K562 (cell line): Measurements from ENCODE around the gene MFSD12. TPM values are rescaled to one million over a fixed set of nuclear protein-coding genes. Genes with fewer than 3 reads are reported as not detected.

Experiments used
- ATAC-seq: fragments of 200-7000 bp; cut with Tn5 transposase; 3 replicates; pipeline ENCODE4 v1.9.1; 2020; ENCODE audit warnings: moderate library complexity
- BruUV-seq: library from RNA; stranded (reverse); fragments of 400-500 nt; replicated peaks from 2 replicates; lab custom pipeline; 2021; lab: Mats Ljungman, UMichigan
- CTCF ChIA-PET: fragments of 300-600 bp; formaldehyde crosslinking; extraction: SDS; loops from one replicate; lab custom pipeline; 2021; ENCODE audit warnings: low intra/inter-chr PET ratio; lab: Yijun Ruan, JAX
- POLR2A ChIA-PET: fragments of 300-600, 350-650 bp; sonication (Branson Sonifier 250); formaldehyde crosslinking; extraction: SDS; loops from one replicate; lab custom pipeline; 2021; ENCODE audit warnings: antibody characterized with exemption, inconsistent platforms; lab: Yijun Ruan, JAX
- DNase-seq, 4 experiments: peaks; one replicate each; pipeline versions ENCODE4 v3.0.0 to v3.0.0-alpha.2; 2011 to 2018; ENCODE audit warnings: low spot score in 3 of 4, mixed read lengths in 3 of 4; ENCODE audit errors: extremely low read depth in 1 of 4
- FAIRE-seq: peaks from 2 replicates; lab custom pipeline; 2011; peaks lifted over from hg19 to GRCh38; lab: Jason Lieb, UNC
- H2AFZ ChIP-seq: 2 replicates; pipeline ENCODE4 v1.6.0; 2011; ENCODE audit warnings: low read depth, low read length, control low read depth, inconsistent platforms
- H3K27ac ChIP-seq: fragments of 200-600 bp; 3 replicates; pipeline ENCODE4 v1.8.0; 2011; ENCODE audit warnings: low read depth, mild to moderate bottlenecking, control low read depth, inconsistent platforms, low read length, moderate library complexity, mixed read lengths; ENCODE audit errors: extremely low read depth
- H3K27me3 ChIP-seq, 2 experiments: fragments of 300-600 bp in 1 of 2; 2 replicates in 1 of 2; 3 replicates in 1 of 2; pipeline versions ENCODE4 v1.6.0 to v1.8.0; 2011; ENCODE audit warnings: inconsistent platforms in 2 of 2, low read length in 2 of 2, mild to moderate bottlenecking in 1 of 2, mixed read lengths in 1 of 2, moderate library complexity in 1 of 2; ENCODE audit not compliant: control insufficient read depth in 2 of 2, insufficient read depth in 2 of 2
- H3K36me3 ChIP-seq: fragments of 300-600 bp; 3 replicates; pipeline ENCODE4 v1.8.0; 2011; ENCODE audit warnings: mild to moderate bottlenecking, low read length, inconsistent platforms; ENCODE audit not compliant: control insufficient read depth, insufficient read depth
- H3K4me1 ChIP-seq, 2 experiments: fragments of 200-600 bp in 1 of 2; replicated peaks in 1 of 2; 2 replicates in 1 of 2; 3 replicates in 1 of 2; pipeline versions ENCODE4 v1.5.1 to v1.8.0; 2011; ENCODE audit warnings: inconsistent platforms in 2 of 2, low read length in 2 of 2, mild to moderate bottlenecking in 1 of 2, mixed read lengths in 1 of 2, moderate library complexity in 1 of 2; ENCODE audit not compliant: control insufficient read depth in 2 of 2, insufficient read depth in 2 of 2
- H3K4me2 ChIP-seq: 2 replicates; pipeline ENCODE4 v1.6.1; 2011; ENCODE audit warnings: low read length, control low read depth, inconsistent platforms, mixed read lengths; ENCODE audit not compliant: insufficient read depth
- H3K4me3 ChIP-seq: fragments of 200-600 bp; sonication (generic), shearing (Covaris generic); 2 replicates; pipeline ENCODE4 v1.5.1; 2016; ENCODE audit warnings: control low read depth, inconsistent platforms
- H3K79me2 ChIP-seq: fragments of 200-600 bp; 3 replicates; pipeline ENCODE4 v1.8.0; 2011; ENCODE audit warnings: low read length, inconsistent platforms; ENCODE audit not compliant: control insufficient read depth, insufficient read depth
- H3K9ac ChIP-seq, 2 experiments: 2 replicates each; pipeline versions ENCODE4 v1.6.0 to v1.6.1; 2011; ENCODE audit warnings: low read depth in 2 of 2, low read length in 2 of 2, control low read depth in 1 of 2, inconsistent platforms in 1 of 2, mild to moderate bottlenecking in 1 of 2, mixed read lengths in 1 of 2; ENCODE audit not compliant: insufficient read depth in 1 of 2
- H3K9me1 ChIP-seq: one replicate; pipeline ENCODE4 v1.6.0; 2011; ENCODE audit warnings: inconsistent platforms, mild to moderate bottlenecking, low read length, moderate library complexity; ENCODE audit not compliant: control insufficient read depth, insufficient read depth
- H3K9me3 ChIP-seq: replicated peaks from 2 replicates; pipeline ENCODE4 v1.5.1; 2011; ENCODE audit warnings: low read depth, low read length, inconsistent platforms; ENCODE audit not compliant: control insufficient read depth, insufficient read depth
- H4K20me1 ChIP-seq: replicated peaks from 2 replicates; pipeline ENCODE4 v1.6.1; 2011; ENCODE audit warnings: low read length, inconsistent platforms, mixed read lengths; ENCODE audit not compliant: control insufficient read depth, insufficient read depth
- KAT2B ChIP-seq: IDR thresholded peaks from one replicate; pipeline ENCODE4 v1.6.1; 2012; ENCODE audit warnings: low read depth, mild to moderate bottlenecking, control low read depth, inconsistent platforms, low read length, moderate library complexity
- MTF1 ChIP-seq: fragments of 250-450 bp; sonication (Bioruptor Pico); IDR thresholded peaks from 2 replicates; pipeline ENCODE4 v1.9.0; 2021; ENCODE audit warnings: moderate library complexity, mild to moderate bottlenecking, inconsistent platforms, borderline replicate concordance
- PTRF ChIP-seq: fragments of 450-650 bp; IDR thresholded peaks from 2 replicates; pipeline ENCODE4 v1.6.1; 2016; ENCODE audit warnings: mild to moderate bottlenecking, missing genetic modification characterization, missing compliant biosample characterization
- ZNF12 ChIP-seq: sonication (generic); formaldehyde crosslinking; IDR thresholded peaks from 2 replicates; pipeline ENCODE4 v1.4.0; 2020; ENCODE audit warnings: mild to moderate bottlenecking, missing genetic modification reagents
- ZNF263 ChIP-seq: sonication (generic); formaldehyde crosslinking; IDR thresholded peaks from 2 replicates; pipeline ENCODE4 v1.8.0; 2022; ENCODE audit warnings: mild to moderate bottlenecking, missing genetic modification reagents, borderline replicate concordance
- ZNF583 ChIP-seq: fragments of 250-450 bp; sonication (Bioruptor Pico); IDR thresholded peaks from 2 replicates; pipeline ENCODE4 v1.4.0; 2020
- WGBS: fragments of 100-300 bp; shearing (Covaris generic); methylation state at CpG from one replicate; pipeline ENCODE4 v1.1.6; 2016; ENCODE audit warnings: low coverage, mixed read lengths; ENCODE audit not compliant: insufficient coverage; ENCODE audit errors: missing lambda C conversion rate; 5-methylcytosine and 5-hydroxymethylcytosine counted together
- in situ Hi-C: fragments of 300-500 bp; cut with MboI; formaldehyde crosslinking; loops from 4 replicates; pipeline ENCODE4 v1.15.0; 2018; ENCODE audit warnings: inconsistent platforms, mixed read lengths
- intact Hi-C: fragments of 100-400 bp; cut with micrococcal nuclease; formaldehyde crosslinking; loops from 2 replicates; pipeline ENCODE4 v1.14.2; 2022
- polyA plus RNA-seq, 8 experiments: library from polyadenylated mRNA; depleted of rRNA in 4 of 8; stranded (reverse) in 5 of 8; unstranded in 3 of 8; fragments of >200 nt; fragmentation: Nextera tagmentation in 2 of 8; fragmentation: Illumina TruSeq in 1 of 8; extraction: Ambion mirVana in 2 of 8; extraction: Trizol in 1 of 8; gene quantifications; 2 replicates each; pipeline versions ENCODE4 v1.2.1 to v1.2.3, GENCODE V29; 2011 to 2014; ENCODE audit warnings: inconsistent platforms in 1 of 8, missing spikeins in 1 of 8
- total RNA-seq, 7 experiments: library from RNA; depleted of rRNA in 6 of 7; stranded (reverse); fragments of >200 nt in 6 of 7; fragmentation: Illumina TruSeq in 2 of 7; extraction: Trizol in 2 of 7; gene quantifications; 2 replicates each; pipeline versions ENCODE4 v1.2.1 to v1.2.3, GENCODE V29; 2011 to 2021; ENCODE audit warnings: low replicate concordance in 1 of 7
- TF ChIP-seq, protein P1 (sequence below): fragments of 150-350 bp; conservative IDR thresholded peaks from 2 replicates; pipeline ENCODE4 v1.6.1; 2014; ENCODE audit warnings: low read length
- TF ChIP-seq, protein P2 (sequence below): fragments of 250-450 bp; sonication (Bioruptor Pico); IDR thresholded peaks from 2 replicates; pipeline ENCODE4 v1.5.0; 2022; ENCODE audit warnings: mild to moderate bottlenecking
- TF ChIP-seq, protein P3 (sequence below): fragments of 250-450 bp; sonication (Bioruptor Pico); IDR thresholded peaks from 2 replicates; pipeline ENCODE4 v1.8.0; 2022; ENCODE audit warnings: inconsistent platforms
- TF ChIP-seq, protein P4 (sequence below): fragments of 450-650 bp; conservative IDR thresholded peaks from 2 replicates; pipeline ENCODE4 v1.6.1; 2016; ENCODE audit warnings: missing genetic modification characterization, low read depth, mild to moderate bottlenecking, control low read depth, missing compliant biosample characterization

The MFSD12 gene
- total and polyA plus RNA-seq, 9 of the 15 experiments (the other 6 are each of a cell fraction or from before 2014, with no cell fraction given), result 0.69 to 112 (median 31.8) TPM

DNA sequence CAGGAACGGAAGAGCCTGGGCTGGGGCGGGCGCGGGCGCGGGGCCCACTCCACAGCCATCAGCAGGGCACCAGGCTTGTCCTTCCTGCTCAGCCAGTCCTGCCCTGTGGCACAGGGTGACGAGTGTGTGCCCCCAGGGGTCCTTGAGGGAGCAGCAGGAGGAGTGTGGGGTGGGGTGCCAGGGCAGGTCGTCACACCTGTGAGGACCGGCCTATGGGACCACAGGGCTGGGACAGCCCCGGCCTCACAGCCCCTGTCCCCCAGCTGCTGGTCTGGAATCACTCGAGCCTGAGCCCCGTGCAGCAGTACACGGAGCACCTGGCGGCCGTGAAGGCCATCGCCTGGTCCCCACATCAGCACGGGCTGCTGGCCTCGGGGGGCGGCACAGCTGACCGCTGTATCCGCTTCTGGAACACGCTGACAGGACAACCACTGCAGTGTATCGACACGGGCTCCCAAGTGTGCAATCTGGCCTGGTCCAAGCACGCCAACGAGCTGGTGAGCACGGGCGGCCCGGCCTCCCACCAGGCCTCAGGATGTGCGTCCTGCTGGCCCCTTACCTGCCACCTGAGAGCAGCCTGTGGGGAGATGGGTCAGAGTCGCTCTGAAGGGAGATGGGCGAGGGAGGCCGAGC lies 25.1 kb downstream of the MFSD12 start:
- H4K20me1 ChIP-seq, result peaks cover 7% of the 10 kb centered on the region; the same call in 1 of the 2 replicates
- intact Hi-C loops, result no loop called here
- WGBS, result 93% methylated on average over 20 of the region's 33 CpGs
- in situ Hi-C loops, result no loop called here
- no peak for DNase-seq
- H3K27ac ChIP-seq, result no peak overlapping the region
- no peak overlapping the region for H3K4me2 ChIP-seq
- H3K27me3 ChIP-seq, result no peaks in the 10 kb centered on the region
- peaks cover 2% of the 10 kb centered on the region for H3K9me1 ChIP-seq
- FAIRE-seq, result no peak
- CTCF ChIA-PET, result interaction anchor here (0.5 kb wide), 1 partner anchor 162 kb away, joined by 3 read pairs; no protein-coding TSS in a partner anchor
- no peak overlapping the region; a peak in 1 of 4 replicates for H3K9ac ChIP-seq
- H3K4me3 ChIP-seq, result no peak overlapping the region
- POLR2A ChIA-PET, result interaction anchor here (0.5 to 1.4 kb wide), 3 partner anchors 9 to 84 kb away, joined by 3 to 4 read pairs (median 3); no protein-coding TSS in a partner anchor
- H3K9me3 ChIP-seq, result no peaks in the 10 kb centered on the region
- H3K79me2 ChIP-seq, result no peaks in the 10 kb centered on the region
- BruUV-seq, result no TSS peak
- H3K4me1 ChIP-seq, result peaks cover 0 to 31% of the 10 kb centered on the region in 2 experiments; a peak in 2 of 5 replicates
- H3K36me3 ChIP-seq, result peaks cover 62% of the 10 kb centered on the region; the same call in 2 of the 3 replicates
- H2AFZ ChIP-seq, result no peak overlapping the region
- no peak for ATAC-seq
- TF ChIP-seq PTRF, result no peak
- no peak for TF ChIP-seq ZNF263 (CRISPR knock-in tag)
- TF ChIP-seq, protein P1, sequence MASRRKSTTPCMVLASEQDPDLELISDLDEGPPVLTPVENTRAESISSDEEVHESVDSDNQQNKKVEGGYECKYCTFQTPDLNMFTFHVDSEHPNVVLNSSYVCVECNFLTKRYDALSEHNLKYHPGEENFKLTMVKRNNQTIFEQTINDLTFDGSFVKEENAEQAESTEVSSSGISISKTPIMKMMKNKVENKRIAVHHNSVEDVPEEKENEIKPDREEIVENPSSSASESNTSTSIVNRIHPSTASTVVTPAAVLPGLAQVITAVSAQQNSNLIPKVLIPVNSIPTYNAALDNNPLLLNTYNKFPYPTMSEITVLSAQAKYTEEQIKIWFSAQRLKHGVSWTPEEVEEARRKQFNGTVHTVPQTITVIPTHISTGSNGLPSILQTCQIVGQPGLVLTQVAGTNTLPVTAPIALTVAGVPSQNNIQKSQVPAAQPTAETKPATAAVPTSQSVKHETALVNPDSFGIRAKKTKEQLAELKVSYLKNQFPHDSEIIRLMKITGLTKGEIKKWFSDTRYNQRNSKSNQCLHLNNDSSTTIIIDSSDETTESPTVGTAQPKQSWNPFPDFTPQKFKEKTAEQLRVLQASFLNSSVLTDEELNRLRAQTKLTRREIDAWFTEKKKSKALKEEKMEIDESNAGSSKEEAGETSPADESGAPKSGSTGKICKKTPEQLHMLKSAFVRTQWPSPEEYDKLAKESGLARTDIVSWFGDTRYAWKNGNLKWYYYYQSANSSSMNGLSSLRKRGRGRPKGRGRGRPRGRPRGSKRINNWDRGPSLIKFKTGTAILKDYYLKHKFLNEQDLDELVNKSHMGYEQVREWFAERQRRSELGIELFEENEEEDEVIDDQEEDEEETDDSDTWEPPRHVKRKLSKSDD, result no peak
- no peak for TF ChIP-seq MTF1 (CRISPR knock-in tag)
- TF ChIP-seq, protein P2, sequence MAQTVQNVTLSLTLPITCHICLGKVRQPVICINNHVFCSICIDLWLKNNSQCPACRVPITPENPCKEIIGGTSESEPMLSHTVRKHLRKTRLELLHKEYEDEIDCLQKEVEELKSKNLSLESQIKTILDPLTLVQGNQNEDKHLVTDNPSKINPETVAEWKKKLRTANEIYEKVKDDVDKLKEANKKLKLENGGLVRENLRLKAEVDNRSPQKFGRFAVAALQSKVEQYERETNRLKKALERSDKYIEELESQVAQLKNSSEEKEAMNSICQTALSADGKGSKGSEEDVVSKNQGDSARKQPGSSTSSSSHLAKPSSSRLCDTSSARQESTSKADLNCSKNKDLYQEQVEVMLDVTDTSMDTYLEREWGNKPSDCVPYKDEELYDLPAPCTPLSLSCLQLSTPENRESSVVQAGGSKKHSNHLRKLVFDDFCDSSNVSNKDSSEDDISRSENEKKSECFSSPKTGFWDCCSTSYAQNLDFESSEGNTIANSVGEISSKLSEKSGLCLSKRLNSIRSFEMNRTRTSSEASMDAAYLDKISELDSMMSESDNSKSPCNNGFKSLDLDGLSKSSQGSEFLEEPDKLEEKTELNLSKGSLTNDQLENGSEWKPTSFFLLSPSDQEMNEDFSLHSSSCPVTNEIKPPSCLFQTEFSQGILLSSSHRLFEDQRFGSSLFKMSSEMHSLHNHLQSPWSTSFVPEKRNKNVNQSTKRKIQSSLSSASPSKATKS (CRISPR knock-in tag), result no peak
- no peak for TF ChIP-seq ZNF583 (CRISPR knock-in tag)
- TF ChIP-seq, protein P3, sequence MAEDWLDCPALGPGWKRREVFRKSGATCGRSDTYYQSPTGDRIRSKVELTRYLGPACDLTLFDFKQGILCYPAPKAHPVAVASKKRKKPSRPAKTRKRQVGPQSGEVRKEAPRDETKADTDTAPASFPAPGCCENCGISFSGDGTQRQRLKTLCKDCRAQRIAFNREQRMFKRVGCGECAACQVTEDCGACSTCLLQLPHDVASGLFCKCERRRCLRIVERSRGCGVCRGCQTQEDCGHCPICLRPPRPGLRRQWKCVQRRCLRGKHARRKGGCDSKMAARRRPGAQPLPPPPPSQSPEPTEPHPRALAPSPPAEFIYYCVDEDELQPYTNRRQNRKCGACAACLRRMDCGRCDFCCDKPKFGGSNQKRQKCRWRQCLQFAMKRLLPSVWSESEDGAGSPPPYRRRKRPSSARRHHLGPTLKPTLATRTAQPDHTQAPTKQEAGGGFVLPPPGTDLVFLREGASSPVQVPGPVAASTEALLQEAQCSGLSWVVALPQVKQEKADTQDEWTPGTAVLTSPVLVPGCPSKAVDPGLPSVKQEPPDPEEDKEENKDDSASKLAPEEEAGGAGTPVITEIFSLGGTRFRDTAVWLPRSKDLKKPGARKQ (CRISPR knock-in tag), result no peak
- TF ChIP-seq, protein P4, sequence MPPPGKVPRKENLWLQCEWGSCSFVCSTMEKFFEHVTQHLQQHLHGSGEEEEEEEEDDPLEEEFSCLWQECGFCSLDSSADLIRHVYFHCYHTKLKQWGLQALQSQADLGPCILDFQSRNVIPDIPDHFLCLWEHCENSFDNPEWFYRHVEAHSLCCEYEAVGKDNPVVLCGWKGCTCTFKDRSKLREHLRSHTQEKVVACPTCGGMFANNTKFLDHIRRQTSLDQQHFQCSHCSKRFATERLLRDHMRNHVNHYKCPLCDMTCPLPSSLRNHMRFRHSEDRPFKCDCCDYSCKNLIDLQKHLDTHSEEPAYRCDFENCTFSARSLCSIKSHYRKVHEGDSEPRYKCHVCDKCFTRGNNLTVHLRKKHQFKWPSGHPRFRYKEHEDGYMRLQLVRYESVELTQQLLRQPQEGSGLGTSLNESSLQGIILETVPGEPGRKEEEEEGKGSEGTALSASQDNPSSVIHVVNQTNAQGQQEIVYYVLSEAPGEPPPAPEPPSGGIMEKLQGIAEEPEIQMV, result no peak
- TF ChIP-seq ZNF12, result no peak
- TF ChIP-seq KAT2B, result no peak
